Posterior vena cava (tissue), 2 donors: ENCODE measurements around the gene VWCE. TPM values are rescaled to one million over a fixed set of nuclear protein-coding genes. Genes with fewer than 3 reads are reported as not detected.
"Not testable (repeated sequence)": the region's sequence is repeated elsewhere in the genome, so short reads cannot be mapped to it uniquely, and the experiment has no call there.

Experiments used
- DNase-seq: peaks from one replicate; pipeline ENCODE4 v3.0.0-alpha.2; 2020; ENCODE audit warnings: low spot score
- intact Hi-C, 2 donors: fragments of 100-400 bp; cut with DNase I; formaldehyde crosslinking; loops; one replicate each; pipeline versions ENCODE4 v1.14.1 to v1.14.2; 2022 to 2023
- total RNA-seq, 2 donors: library from RNA; stranded (reverse); fragmentation: NEBNext Ultra II Directional; extraction: Animal tissue kit (Norgen Biotek cat#: 25700); gene quantifications; one replicate each; pipeline ENCODE4 v1.2.1, GENCODE V29; 2021
- donor health status: DM: yes; HTN: yes; CAD: no.
- donor health status: DM: yes; HTN: yes; CAD: no.

The VWCE gene
- total RNA-seq, 2 donors from 2014 or later = 1.6 to 2.9 TPM

DNA sequence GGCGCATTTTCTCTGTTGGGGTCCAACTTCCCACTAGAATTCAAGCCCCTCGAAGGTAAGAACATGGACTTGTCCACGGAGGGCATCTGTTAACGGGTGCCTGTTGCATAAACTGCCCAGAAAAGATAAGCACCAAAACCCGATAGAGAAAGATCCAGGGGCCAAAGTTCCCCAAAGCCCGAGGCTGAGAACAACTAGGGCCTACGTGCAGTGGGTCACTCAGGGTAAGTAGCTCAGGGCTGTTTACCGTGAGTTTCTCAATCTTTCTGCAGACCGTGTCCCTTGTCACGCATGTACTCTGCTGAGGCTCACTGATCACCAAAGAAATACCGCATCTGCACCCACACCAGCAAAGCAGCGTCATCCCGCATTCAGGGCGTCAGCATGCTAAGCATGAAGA lies 29.8 kb downstream of the VWCE start:
- intact Hi-C loops = no loop called here
- no peak for DNase-seq

DNA sequence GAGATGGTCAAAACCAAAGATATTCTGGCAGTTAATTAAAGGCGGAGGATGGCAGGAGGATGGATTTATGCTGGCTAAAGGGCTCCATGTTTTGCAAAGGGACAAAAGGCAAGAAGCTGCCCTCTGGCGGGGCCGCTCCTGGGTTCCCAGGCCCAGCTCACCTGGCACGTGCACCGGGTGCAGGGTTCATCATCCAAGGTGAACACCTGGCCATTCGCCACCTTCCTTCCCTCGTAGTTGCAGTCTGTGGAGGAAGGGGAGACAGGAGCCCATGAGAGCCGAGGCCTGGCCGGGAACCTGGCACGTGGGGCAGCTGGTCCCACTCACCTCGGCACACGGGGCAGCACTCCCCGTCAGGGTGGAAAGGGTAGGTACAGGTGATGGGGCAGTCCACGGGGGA lies 30.3 kb downstream of the VWCE start:
- intact Hi-C loops = no loop called here
- no peak for DNase-seq

DNA sequence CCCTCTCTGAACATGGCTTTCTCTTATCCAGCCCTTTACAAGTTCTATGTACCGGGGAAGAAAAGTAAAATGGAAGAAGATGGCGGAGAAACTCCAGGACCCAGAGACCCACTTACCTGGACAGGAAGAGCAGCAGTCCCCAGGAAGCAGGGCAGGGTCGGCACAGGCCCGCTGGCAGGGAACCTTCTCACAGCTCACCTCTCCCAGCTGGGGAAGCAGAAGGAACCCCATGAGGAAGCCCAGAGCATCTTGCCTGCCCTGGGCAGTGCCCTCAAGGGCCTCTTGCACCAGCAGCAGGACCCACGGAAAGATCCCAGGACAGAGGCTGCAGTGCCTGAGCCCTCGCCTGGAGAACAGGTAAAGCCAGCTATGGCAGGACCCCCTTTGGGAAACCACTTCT lies 30.7 kb downstream of the VWCE start:
- no peak for DNase-seq
- intact Hi-C loops = no loop called here

- intact Hi-C loops = no loop called here
- no peak for DNase-seq
Observed at GRCh38 chr11:61259363-61259762, 35.8 kb downstream of the VWCE start.

DNA sequence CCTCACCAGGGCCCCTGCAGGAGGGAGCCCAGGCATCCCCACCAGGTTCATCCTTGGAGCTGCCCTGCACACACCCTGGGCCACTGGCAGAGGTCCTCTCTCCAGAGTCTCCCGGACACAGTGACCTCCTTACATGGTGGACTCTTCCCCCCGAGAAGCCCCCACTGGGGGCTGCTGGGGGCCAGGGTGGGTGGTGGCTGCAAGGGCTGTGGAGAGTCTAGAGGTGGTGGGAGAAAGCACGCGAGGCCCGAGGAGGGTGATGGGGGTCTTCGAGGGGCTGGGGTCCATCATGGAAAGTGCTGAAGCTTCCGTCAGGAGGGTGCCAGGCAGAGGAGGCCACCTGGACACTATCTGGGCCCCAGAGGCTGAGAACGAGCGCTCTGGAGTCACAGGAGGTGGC lies 36.6 kb downstream of the VWCE start:
- DNase-seq = no peak
- intact Hi-C loops = no loop called here

- DNase-seq = no peak
- intact Hi-C loops = no loop called here
Observed at GRCh38 chr11:61256710-61257482, 38.2 kb downstream of the VWCE start.

DNA sequence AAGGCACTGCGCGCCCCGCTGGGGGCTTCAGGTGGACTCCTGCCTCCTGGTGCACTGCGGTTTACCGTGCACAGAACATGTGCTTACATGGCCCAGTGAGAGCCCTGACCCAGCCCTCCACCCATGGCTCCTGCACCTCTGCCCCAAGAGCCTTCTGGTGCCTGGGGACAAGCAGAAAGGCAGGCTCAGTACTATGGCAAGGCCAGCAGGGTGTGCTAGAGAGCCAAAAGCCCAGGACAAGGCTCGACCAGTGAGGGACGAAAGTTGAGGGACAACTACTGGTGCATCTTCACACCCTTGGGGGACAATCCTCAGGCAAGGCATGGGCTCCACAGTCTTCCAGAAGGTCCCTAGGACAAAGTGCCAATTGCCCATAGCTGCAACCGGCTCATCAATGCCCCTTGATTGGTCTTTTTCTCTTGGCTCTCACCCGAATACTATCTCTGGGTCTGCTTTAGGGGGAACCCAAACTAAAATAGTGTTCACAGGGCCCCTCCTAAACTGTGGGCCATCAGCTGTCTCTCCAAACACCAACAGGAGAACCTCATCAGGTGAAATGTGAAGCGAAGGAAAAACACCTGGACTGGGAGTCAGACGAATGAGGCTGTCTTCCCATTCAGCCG lies 40.6 kb downstream of the VWCE start:
- intact Hi-C loops = no loop called here
- peak; percentile 86 for DNase-seq

GRCh38 chr11:61252332-61252731 lies 42.8 kb downstream of the VWCE start:
- intact Hi-C loops, DNase-seq: not testable (repeated sequence)

DNA sequence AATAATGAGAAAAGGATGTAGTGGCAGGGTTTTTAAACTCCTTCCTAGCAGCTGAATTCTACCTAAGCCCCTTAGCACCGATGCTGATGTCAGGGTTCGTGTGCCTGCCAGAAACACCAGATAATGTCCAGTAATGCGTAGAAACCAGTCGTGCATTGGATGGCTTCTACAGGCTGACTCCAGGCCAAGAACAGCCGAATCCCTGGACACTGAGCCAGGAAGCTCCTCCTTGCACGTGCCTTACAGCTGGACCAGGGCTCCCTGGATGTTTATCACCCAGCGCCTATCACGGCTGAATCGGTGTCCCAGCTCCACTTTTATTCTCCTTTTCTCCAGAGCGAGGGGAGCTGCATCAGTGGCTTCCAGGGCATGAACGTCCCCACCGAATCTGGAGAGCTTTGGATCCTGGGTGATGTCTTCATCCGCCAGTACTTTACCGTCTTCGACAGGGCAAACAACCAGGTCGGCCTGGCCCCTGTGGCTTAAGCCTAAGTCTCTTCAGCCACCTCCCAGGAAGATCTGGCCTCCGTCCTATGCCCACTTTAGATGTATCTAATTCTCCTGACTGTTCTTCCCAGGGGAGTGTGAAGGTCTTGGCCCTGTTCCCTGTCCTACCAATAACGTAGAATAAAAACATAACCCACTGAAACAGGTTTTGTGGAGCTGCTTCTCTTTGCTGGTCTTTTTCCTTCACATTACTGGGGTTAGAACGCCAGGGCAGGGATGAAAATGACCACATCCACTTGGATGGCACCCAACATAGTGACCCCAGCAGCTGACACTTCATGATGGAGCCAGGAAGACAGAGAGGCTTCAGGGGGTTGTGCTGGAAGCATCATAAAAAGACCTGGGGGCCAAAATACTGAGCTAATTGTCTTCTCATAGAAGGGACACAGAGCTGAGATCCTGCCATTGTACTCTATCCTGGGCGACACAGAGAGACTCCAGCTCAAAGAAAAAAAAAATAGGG lies 44.0 kb downstream of the VWCE start:
- intact Hi-C loops, DNase-seq: not testable (repeated sequence)

DNA sequence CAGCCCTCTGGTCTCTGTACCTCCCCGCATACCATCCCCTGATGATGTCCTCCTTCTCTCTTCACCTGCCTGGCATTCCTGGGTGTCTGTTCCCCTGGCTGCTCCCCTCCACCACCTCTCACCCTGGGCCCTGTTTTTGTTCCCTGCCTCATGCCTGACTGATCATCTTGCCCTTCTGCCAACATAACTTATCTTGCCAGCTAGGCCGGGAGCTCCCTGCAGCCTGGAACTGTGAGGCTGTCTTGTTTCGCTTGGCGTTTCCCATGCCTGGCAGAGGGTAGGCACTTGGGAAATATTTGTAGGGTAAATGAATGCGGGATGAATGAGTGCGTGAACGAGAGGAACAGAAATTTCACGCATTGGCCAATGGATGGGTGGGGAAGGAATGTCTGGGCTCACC lies 45.9 kb downstream of the VWCE start:
- DNase-seq, intact Hi-C loops: not testable (repeated sequence)

GRCh38 chr11:61248071-61248470 lies 47.0 kb downstream of the VWCE start:
- intact Hi-C loops, DNase-seq: not testable (repeated sequence)

DNA sequence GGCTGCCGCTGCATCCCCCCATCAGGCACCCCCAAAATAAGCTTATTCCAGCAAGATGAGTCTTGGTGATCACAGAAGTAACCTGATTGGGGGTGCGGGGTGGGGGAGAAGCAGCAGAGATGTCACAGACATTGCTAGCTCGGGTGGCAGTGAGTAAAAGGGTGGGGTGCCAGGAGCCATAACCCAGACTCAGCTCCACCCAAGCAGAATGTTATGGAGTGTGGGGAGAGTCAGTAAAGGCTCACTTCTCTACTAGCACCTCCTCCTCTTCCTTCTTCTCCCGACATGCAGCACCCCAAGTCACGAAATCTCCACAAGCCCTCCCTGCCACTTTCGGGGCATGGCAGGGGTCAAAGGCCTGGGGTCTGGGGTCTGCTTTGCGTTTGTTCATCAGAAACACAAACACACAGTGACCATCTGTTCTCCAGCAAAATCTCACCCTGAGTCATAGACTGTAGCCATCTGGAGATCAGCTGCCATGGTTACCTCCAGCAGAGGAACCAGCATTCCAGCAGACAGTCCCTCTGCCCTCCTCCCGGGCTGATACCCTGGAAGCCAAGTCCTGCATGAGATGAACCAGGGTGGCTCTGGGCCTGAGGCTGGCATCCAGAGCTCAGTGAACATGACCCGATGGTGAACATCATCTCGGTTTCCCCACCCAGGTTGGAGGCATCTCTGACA lies 49.7 kb downstream of the VWCE start:
- intact Hi-C loops, DNase-seq: not testable (repeated sequence)

DNA sequence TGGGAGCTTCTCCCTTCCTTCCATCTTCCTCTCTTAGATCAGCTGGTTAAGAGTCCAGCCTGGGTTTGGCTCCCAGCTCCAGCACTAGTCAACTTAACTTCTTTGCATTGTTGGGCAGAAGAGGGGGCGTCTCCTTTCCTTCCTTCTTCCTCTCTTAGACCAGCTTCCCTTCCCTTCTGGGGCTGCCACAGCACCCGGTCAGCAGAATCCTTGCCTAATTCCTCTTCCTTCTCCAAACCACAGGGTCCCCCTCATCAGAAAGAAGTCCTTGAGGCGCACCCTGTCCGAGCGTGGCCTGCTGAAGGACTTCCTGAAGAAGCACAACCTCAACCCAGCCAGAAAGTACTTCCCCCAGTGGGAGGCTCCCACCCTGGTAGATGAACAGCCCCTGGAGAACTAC lies 53.6 kb downstream of the VWCE start:
- intact Hi-C loops, DNase-seq: not testable (repeated sequence)

- intact Hi-C loops, DNase-seq: not testable (repeated sequence)
Observed at GRCh38 chr11:61240875-61241274, 54.2 kb downstream of the VWCE start, which contains the start of gene PGA5. Gene PGA5 (plus strand): TSS chr11:61241175. CDS start chr11:61241227, 52 bp downstream.

DNA sequence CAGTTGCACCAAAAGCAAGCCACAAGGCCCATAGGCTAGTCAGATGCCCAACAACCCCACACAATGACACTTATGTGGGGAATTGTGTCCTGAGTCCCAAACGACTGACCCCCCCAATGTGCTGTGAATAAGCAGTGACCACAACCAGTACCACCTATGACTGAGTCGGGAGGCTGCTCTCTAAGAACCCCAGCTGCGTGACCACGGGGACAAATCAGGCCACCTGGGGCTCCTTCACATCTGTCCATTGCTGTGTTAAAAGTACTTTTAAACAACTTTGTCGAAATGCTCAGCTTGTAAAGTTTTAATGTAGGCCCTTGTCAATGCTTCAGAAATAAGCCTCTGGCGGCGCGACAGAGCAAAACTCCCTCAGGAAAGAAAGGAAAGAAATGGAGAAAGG lies 54.8 kb downstream of the VWCE start:
- intact Hi-C loops, DNase-seq: not testable (repeated sequence)

- intact Hi-C loops, DNase-seq: not testable (repeated sequence)
Observed at GRCh38 chr11:61237130-61237529, 58.0 kb downstream of the VWCE start.

- DNase-seq, intact Hi-C loops: not testable (repeated sequence)
Observed at GRCh38 chr11:61232548-61233145, 62.5 kb downstream of the VWCE start.

GRCh38 chr11:61231585-61231984 lies 63.5 kb downstream of the VWCE start:
- intact Hi-C loops, DNase-seq: not testable (repeated sequence)

- DNase-seq, intact Hi-C loops: not testable (repeated sequence)
Observed at GRCh38 chr11:61231033-61231432, 64.1 kb downstream of the VWCE start.
